DND-41 (cell line): ENCODE data around the gene KLHL24.

ENCODE experiments used
- ATAC-seq: fragments of 200-7000 bp; cut with Tn5 transposase; 3 replicates; pipeline ENCODE4 v1.9.1; 2021; ENCODE audit warnings: low read depth; ENCODE audit not compliant: insufficient read depth
- DNase-seq: peaks from one replicate; pipeline ENCODE4 v3.0.0-alpha.2; 2020
- H2AFZ ChIP-seq: 2 replicates; pipeline ENCODE4 v1.6.0; 2012; ENCODE audit warnings: low read depth, low read length
- H3K27ac ChIP-seq: 2 replicates; pipeline ENCODE4 v1.5.1; 2012; ENCODE audit warnings: low read length, inconsistent platforms
- H3K27me3 ChIP-seq: fragments of 200-600 bp; sonication (generic); 2 replicates; pipeline ENCODE4 v1.6.0; 2012; ENCODE audit warnings: low read length, mild to moderate bottlenecking, inconsistent platforms; ENCODE audit not compliant: insufficient read depth, poor library complexity
- H3K36me3 ChIP-seq: 2 replicates; pipeline ENCODE4 v1.5.1; 2012; ENCODE audit warnings: low read length, inconsistent platforms; ENCODE audit not compliant: insufficient read depth
- H3K4me1 ChIP-seq: 2 replicates; pipeline ENCODE4 v1.5.1; 2012; ENCODE audit warnings: mild to moderate bottlenecking, low read length; ENCODE audit not compliant: insufficient read depth
- H3K4me2 ChIP-seq: 2 replicates; pipeline ENCODE4 v1.6.0; 2012; ENCODE audit warnings: mild to moderate bottlenecking, moderate library complexity, low read length, inconsistent platforms; ENCODE audit not compliant: insufficient read depth
- H3K4me3 ChIP-seq, 2 experiments: fragments of 200-600 bp in 1 of 2; shearing (Covaris generic) in 1 of 2; 2 replicates each; pipeline ENCODE4 v1.5.1; 2012 to 2016; ENCODE audit warnings: inconsistent platforms in 2 of 2, low read length in 2 of 2, mild to moderate bottlenecking in 2 of 2, low read depth in 1 of 2, moderate library complexity in 1 of 2
- H3K79me2 ChIP-seq: 2 replicates; pipeline ENCODE4 v1.6.0; 2012; ENCODE audit warnings: low read length, inconsistent platforms; ENCODE audit not compliant: insufficient read depth
- H3K9ac ChIP-seq: 2 replicates; pipeline ENCODE4 v1.6.0; 2012; ENCODE audit warnings: low read depth, mild to moderate bottlenecking, inconsistent platforms, low read length, moderate library complexity
- H3K9me3 ChIP-seq: 2 replicates; pipeline ENCODE4 v1.5.1; 2012; ENCODE audit warnings: low read length, moderate library complexity, mild to moderate bottlenecking, inconsistent platforms; ENCODE audit not compliant: insufficient read depth, severe bottlenecking
- H4K20me1 ChIP-seq: 2 replicates; pipeline ENCODE4 v1.6.0; 2012; ENCODE audit warnings: low read length; ENCODE audit not compliant: insufficient read depth
- CTCF ChIP-seq: IDR thresholded peaks from 2 replicates; pipeline ENCODE4 v1.5.1; 2012; ENCODE audit warnings: borderline replicate concordance, low read length, moderate library complexity, mild to moderate bottlenecking; ENCODE audit not compliant: poor library complexity, severe bottlenecking; ENCODE audit errors: extremely low read depth
- EZH2 ChIP-seq: IDR thresholded peaks from 3 replicates; pipeline ENCODE4 v1.6.1; 2012; ENCODE audit warnings: borderline replicate concordance, low read depth, mild to moderate bottlenecking, moderate library complexity, low read length, inconsistent platforms; ENCODE audit not compliant: severe bottlenecking

Gene KLHL24

GRCh38 chr3:183618542-183618941, 16.9 kb upstream of the KLHL24 start:
- H3K4me3 ChIP-seq: no peak overlapping the region
- no peak overlapping the region for H3K9ac ChIP-seq
- H3K4me2 ChIP-seq: no peak overlapping the region
- H2AFZ ChIP-seq: no peak overlapping the region
- no peak for ATAC-seq
- no peaks in the 10 kb centered on the region for H3K36me3 ChIP-seq
- H3K27me3 ChIP-seq: no peaks in the 10 kb centered on the region
- no peak overlapping the region for H3K27ac ChIP-seq
- H3K79me2 ChIP-seq: no peaks in the 10 kb centered on the region
- H3K4me1 ChIP-seq: no peaks in the 10 kb centered on the region
- TF ChIP-seq EZH2 (no peak), CTCF (no peak)
- no peaks in the 10 kb centered on the region for H4K20me1 ChIP-seq
- no peaks in the 10 kb centered on the region for H3K9me3 ChIP-seq
- no peak for DNase-seq

- Histone ChIP-seq H3K4me1 (no peaks in the 10 kb centered on the region), H3K27ac (no peak overlapping the region), H3K4me3 (no peak overlapping the region), H3K9me3 (no peaks in the 10 kb centered on the region), H3K36me3 (no peaks in the 10 kb centered on the region), H3K79me2 (no peaks in the 10 kb centered on the region), H3K9ac (no peak overlapping the region), H3K4me2 (no peak overlapping the region), H4K20me1 (no peaks in the 10 kb centered on the region), H3K27me3 (no peaks in the 10 kb centered on the region), H2AFZ (no peak overlapping the region)
- TF ChIP-seq EZH2 (no peak), CTCF (no peak)
- ATAC-seq: no peak
- DNase-seq: no peak
Observed at GRCh38 chr3:183619010-183619409, 16.4 kb upstream of the KLHL24 start.

- H3K27ac ChIP-seq: no peak overlapping the region
- H3K4me2 ChIP-seq: no peak overlapping the region
- no peak for ATAC-seq
- H3K4me1 ChIP-seq: no peaks in the 10 kb centered on the region
- no peaks in the 10 kb centered on the region for H3K36me3 ChIP-seq
- no peak overlapping the region for H3K4me3 ChIP-seq
- no peak overlapping the region for H3K9ac ChIP-seq
- TF ChIP-seq EZH2: no peak
- TF ChIP-seq CTCF: no peak
- no peak for DNase-seq
- H2AFZ ChIP-seq: no peak overlapping the region
- no peaks in the 10 kb centered on the region for H3K9me3 ChIP-seq
- no peaks in the 10 kb centered on the region for H4K20me1 ChIP-seq
- H3K27me3 ChIP-seq: no peaks in the 10 kb centered on the region
- no peaks in the 10 kb centered on the region for H3K79me2 ChIP-seq
Observed at GRCh38 chr3:183619624-183620251, 15.7 kb upstream of the KLHL24 start.
